T-cell (primary cell): ENCODE data around the gene HNRNPA3. TPM values are rescaled to one million over a fixed set of nuclear protein-coding genes. Genes with fewer than 3 reads are reported as not detected.

Experiments
- ATAC-seq, 4 experiments: fragments of 200-7000 bp in 3 of 4; fragments of 150-1000 bp in 1 of 4; cut with Tn5 transposase; replicated peaks in 1 of 4; 1 replicate in 3 of 4; 2 replicates in 1 of 4; pipeline ENCODE4 v1.10.0; 2021; ENCODE audit warnings: moderate library complexity in 3 of 4, mild to moderate bottlenecking in 2 of 4, moderate number of reproducible peaks in 1 of 4
- CTCF ChIA-PET, 2 donors: fragments of 300-600 bp; sonication (Branson Sonifier 250); formaldehyde crosslinking; loops; one replicate each; lab custom pipeline; 2022; ENCODE audit warnings: antibody characterized with exemption in 2 of 2; lab: Charles Lee
- POLR2A ChIA-PET, 2 donors: fragments of 300-600 bp; sonication (Branson Sonifier 250); formaldehyde crosslinking; loops; one replicate each; lab custom pipeline; 2022; ENCODE audit warnings: antibody characterized with exemption in 2 of 2; lab: Charles Lee
- DNase-seq, 35 experiments: peaks; one replicate each; pipeline versions ENCODE4 v3.0.0 to v3.0.0-alpha.2; 2013 to 2023
- H3K27ac ChIP-seq: one replicate; pipeline ENCODE4 v1.5.1; 2013; ENCODE audit warnings: low read length
- H3K27me3 ChIP-seq, 2 experiments: replicated peaks in 1 of 2; 1 replicate in 1 of 2; 2 replicates in 1 of 2; pipeline versions ENCODE4 v1.6.1 to v1.7.0; 2013; ENCODE audit warnings: low read length in 1 of 2, mixed read lengths in 1 of 2; ENCODE audit not compliant: control insufficient read depth in 2 of 2, insufficient read depth in 2 of 2; ENCODE audit errors: extremely low read depth in 1 of 2
- H3K36me3 ChIP-seq, 2 donors: 1 replicate in 1 of 2; 2 replicates in 1 of 2; pipeline versions ENCODE4 v1.6.1 to v1.7.0; 2013; ENCODE audit warnings: low read length in 1 of 2; ENCODE audit not compliant: control insufficient read depth in 2 of 2, insufficient read depth in 1 of 2; ENCODE audit errors: extremely low read depth in 1 of 2
- H3K4me1 ChIP-seq, 2 experiments: 1 replicate in 1 of 2; 2 replicates in 1 of 2; pipeline versions ENCODE4 v1.6.1 to v1.7.0; 2013; ENCODE audit warnings: low read length in 2 of 2, mixed read lengths in 1 of 2; ENCODE audit not compliant: insufficient read depth in 2 of 2, control insufficient read depth in 1 of 2; ENCODE audit errors: extremely low read depth in 1 of 2
- H3K4me3 ChIP-seq, 2 donors: 1 replicate in 1 of 2; 2 replicates in 1 of 2; pipeline versions ENCODE4 v1.5.1 to v1.7.0; 2013; ENCODE audit warnings: mild to moderate bottlenecking in 2 of 2, low read length in 1 of 2, moderate library complexity in 1 of 2; ENCODE audit not compliant: control insufficient read depth in 1 of 2; ENCODE audit errors: extremely low read depth in 1 of 2
- H3K9me3 ChIP-seq: 2 replicates; pipeline ENCODE4 v1.7.0; 2013
- H3K27ac Mint-ChIP-seq, 2 donors: one replicate each; pipeline ENCODE4 v1.8.0; 2020 to 2021; ENCODE audit warnings: mild to moderate bottlenecking in 2 of 2, mixed read lengths in 2 of 2
- H3K27me3 Mint-ChIP-seq, 2 donors: one replicate each; pipeline ENCODE4 v1.8.0; 2021 to 2022; ENCODE audit warnings: mixed read lengths in 2 of 2
- H3K36me3 Mint-ChIP-seq: one replicate; pipeline ENCODE4 v1.8.0; 2021; ENCODE audit warnings: mixed read lengths
- H3K4me1 Mint-ChIP-seq, 3 donors: one replicate each; pipeline ENCODE4 v1.8.0; 2020 to 2022; ENCODE audit warnings: mixed read lengths in 3 of 3, mild to moderate bottlenecking in 1 of 3
- H3K4me3 Mint-ChIP-seq, 3 donors: one replicate each; pipeline ENCODE4 v1.8.0; 2020 to 2022; ENCODE audit warnings: mild to moderate bottlenecking in 3 of 3, mixed read lengths in 3 of 3, moderate library complexity in 3 of 3
- H3K9me3 Mint-ChIP-seq, 3 donors: one replicate each; pipeline ENCODE4 v1.8.0; 2020 to 2022; ENCODE audit warnings: mixed read lengths in 3 of 3
- WGBS: methylation state at CpG from one replicate; pipeline ENCODE4 v1.1.5; 2013; ENCODE audit warnings: missing lambda C conversion rate; ENCODE audit not compliant: insufficient coverage; 5-methylcytosine and 5-hydroxymethylcytosine counted together
- total RNA-seq, 35 experiments: library from RNA in 6 of 35; stranded (reverse) in 6 of 35; fragments of 120-200 nt in 1 of 35; gene quantifications; one replicate each; pipeline versions ENCODE4 v1.2.1 to v1.2.4 and lab custom pipeline; 2013 to 2026

HNRNPA3 gene
- total RNA-seq, 5 donors from 2014 or later (not counting 1 experiment from before 2014, with no cell fraction given) = 134 to 220 (median 151) TPM

GRCh38 chr2:177256026-177256425 is 43.4 kb downstream of the HNRNPA3 start:
- Histone ChIP-seq H3K9me3 (no peaks in the 10 kb centered on the region), H3K27me3 (no peaks in the 10 kb centered on the region), H3K27ac (no peak overlapping the region), H3K36me3 (peaks cover 0 to 11% of the 10 kb centered on the region in 2 donors), H3K4me1 (peaks cover 56 to 71% of the 10 kb centered on the region in 2 experiments), H3K4me3 (no peak overlapping the region)
- CTCF ChIA-PET = interaction anchor here in 1 of 2 donors (1.5 to 2.3 kb wide), 2 partner anchors 16 to 92 kb away, joined by 3 to 8 read pairs; no protein-coding TSS in a partner anchor
- no peaks in the 10 kb centered on the region for H3K27me3 Mint-ChIP-seq
- peak overlapping the region; percentile 17 to 96 (median 29) for H3K4me3 Mint-ChIP-seq
- DNase-seq = no peak
- peaks cover 56% of the 10 kb centered on the region for H3K36me3 Mint-ChIP-seq
- WGBS = no CpG with 5 or more reads among the region's 2 CpGs
- peaks cover 88 to 94% (median 94%) of the 10 kb centered on the region in 3 donors for H3K4me1 Mint-ChIP-seq
- ATAC-seq = no peak
- H3K9me3 Mint-ChIP-seq = peaks cover 0 to 4% (median 3%) of the 10 kb centered on the region in 3 donors
- H3K27ac Mint-ChIP-seq = peak overlapping the region in 1 of 2 donors; percentile 19
- POLR2A ChIA-PET = interaction anchor here in 1 of 2 donors (0.6 to 2.4 kb wide), 3 partner anchors 8 to 311 kb away, joined by 4 to 24 read pairs (median 8); partner anchors contain the start of gene NFE2L2

DNA sequence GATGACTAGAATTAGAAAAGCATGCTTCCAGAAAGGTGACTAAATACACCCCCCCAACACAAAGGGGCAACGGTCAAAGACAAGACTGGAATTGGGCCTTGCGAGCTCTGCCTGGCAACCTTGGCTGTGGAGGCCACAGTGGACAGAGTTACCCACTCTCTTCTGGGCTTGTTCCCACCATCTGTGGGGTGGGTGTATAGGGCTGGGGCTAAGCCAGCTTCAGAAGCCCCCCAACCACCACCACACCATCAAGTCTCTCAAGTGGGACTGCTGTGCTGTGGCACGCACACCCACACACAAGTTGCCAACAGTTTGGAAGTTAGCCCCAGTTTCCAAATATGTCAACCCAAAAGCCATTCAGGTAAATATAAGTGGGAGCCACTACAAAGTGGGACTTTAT is 44.1 kb downstream of the HNRNPA3 start:
- ATAC-seq (no peak), DNase-seq (no peak)
- WGBS = no CpG with 5 or more reads among the region's 3 CpGs
- Mint-ChIP-seq H3K4me1 (peaks cover 88 to 94% (median 94%) of the 10 kb centered on the region in 3 donors), H3K9me3 (peaks cover 0 to 4% (median 3%) of the 10 kb centered on the region in 3 donors), H3K4me3 (peak overlapping the region; percentile 17 to 96 (median 52)), H3K27ac (peak overlapping the region in 1 of 2 donors; percentile 73), H3K27me3 (no peaks in the 10 kb centered on the region), H3K36me3 (peaks cover 51% of the 10 kb centered on the region)
- Histone ChIP-seq H3K9me3 (no peaks in the 10 kb centered on the region), H3K27me3 (no peaks in the 10 kb centered on the region), H3K36me3 (peaks cover 0 to 8% of the 10 kb centered on the region in 2 donors), H3K27ac (no peak overlapping the region), H3K4me3 (no peak overlapping the region), H3K4me1 (peaks cover 61 to 70% of the 10 kb centered on the region in 2 experiments)
- POLR2A ChIA-PET = interaction anchor here in 1 of 2 donors (1.5 kb wide), 1 partner anchor 13 kb away, joined by 3 read pairs; no protein-coding TSS in a partner anchor
- CTCF ChIA-PET = interaction anchor here in 1 of 2 donors (0.6 kb wide), 1 partner anchor 58 kb away, joined by 10 read pairs; no protein-coding TSS in a partner anchor

DNA sequence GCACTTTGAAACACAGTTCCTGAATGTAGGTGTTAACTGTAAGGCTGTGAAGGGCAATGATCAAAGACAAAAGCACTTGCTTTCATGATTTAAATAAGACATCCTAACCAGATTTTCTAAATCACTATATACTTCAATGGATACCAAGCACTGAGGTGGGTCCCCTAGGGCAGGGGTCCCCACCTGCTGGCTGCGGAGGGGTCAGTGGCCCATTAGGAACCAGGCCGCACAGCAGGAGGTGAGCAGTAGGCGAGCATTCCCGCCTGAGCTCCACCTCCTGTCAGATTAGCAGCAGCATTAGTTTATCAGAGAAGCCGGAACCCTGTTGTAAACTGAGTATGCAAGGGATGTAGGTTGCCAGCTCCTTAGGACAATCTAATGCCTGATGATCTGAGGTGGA is 44.9 kb downstream of the HNRNPA3 start:
- WGBS = 92% methylated on average over 2 of the region's 5 CpGs
- Histone ChIP-seq H3K36me3 (peaks cover 0 to 8% of the 10 kb centered on the region in 2 donors), H3K4me1 (peaks cover 62% of the 10 kb centered on the region in 2 experiments), H3K9me3 (no peaks in the 10 kb centered on the region), H3K27me3 (no peaks in the 10 kb centered on the region), H3K4me3 (no peak overlapping the region), H3K27ac (no peak overlapping the region)
- Mint-ChIP-seq H3K36me3 (peaks cover 49% of the 10 kb centered on the region), H3K9me3 (peaks cover 0 to 4% (median 3%) of the 10 kb centered on the region in 3 donors), H3K27ac (peak overlapping the region in 1 of 2 donors; percentile 73), H3K4me1 (peaks cover 89 to 93% (median 92%) of the 10 kb centered on the region in 3 donors), H3K4me3 (peak overlapping the region; percentile 41 to 96 (median 52)), H3K27me3 (no peaks in the 10 kb centered on the region)
- ChIA-PET POLR2A (interaction anchor here in 1 of 2 donors (1.5 kb wide), 1 partner anchor 14 kb away, joined by 3 read pairs; no protein-coding TSS in a partner anchor), CTCF (no interaction called here)
- DNase-seq (no peak), ATAC-seq (peak in 1 of 4 experiments; percentile 29)

DNA sequence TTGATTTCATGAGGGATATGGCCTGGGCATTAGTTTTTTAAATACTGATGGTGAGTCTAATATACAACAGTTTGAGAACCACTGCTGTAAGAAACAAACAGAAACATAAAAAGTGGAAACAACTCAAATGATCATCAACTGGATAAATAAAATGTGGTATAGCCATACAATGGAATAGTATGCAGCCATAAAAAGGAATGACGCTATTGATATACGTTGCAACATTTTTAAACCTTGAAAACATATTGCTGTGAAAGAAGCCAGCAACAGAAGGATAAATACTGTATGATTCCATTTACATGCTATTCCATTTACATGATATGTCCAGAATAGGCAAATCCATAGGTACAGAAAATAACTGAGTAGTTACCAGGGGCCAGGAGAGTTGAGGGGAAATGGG is 45.5 kb downstream of the HNRNPA3 start:
- DNase-seq = no peak
- Mint-ChIP-seq H3K9me3 (peaks cover 0 to 4% (median 3%) of the 10 kb centered on the region in 3 donors), H3K27ac (peak overlapping the region in 1 of 2 donors; percentile 73), H3K36me3 (peaks cover 44% of the 10 kb centered on the region), H3K4me3 (peak overlapping the region in 2 of 3 donors; percentile 52 to 96), H3K27me3 (no peaks in the 10 kb centered on the region), H3K4me1 (peaks cover 85 to 87% (median 86%) of the 10 kb centered on the region in 3 donors)
- Histone ChIP-seq H3K27me3 (no peaks in the 10 kb centered on the region), H3K4me3 (no peak overlapping the region), H3K36me3 (peaks cover 0 to 8% of the 10 kb centered on the region in 2 donors), H3K9me3 (no peaks in the 10 kb centered on the region), H3K4me1 (peaks cover 56 to 63% of the 10 kb centered on the region in 2 experiments), H3K27ac (no peak overlapping the region)
- POLR2A ChIA-PET = interaction anchor here in 1 of 2 donors (1.5 kb wide), 1 partner anchor 15 kb away, joined by 3 read pairs; no protein-coding TSS in a partner anchor
- no CpG with 5 or more reads among the region's 2 CpGs for WGBS
- CTCF ChIA-PET = no interaction called here
- no peak for ATAC-seq

DNA sequence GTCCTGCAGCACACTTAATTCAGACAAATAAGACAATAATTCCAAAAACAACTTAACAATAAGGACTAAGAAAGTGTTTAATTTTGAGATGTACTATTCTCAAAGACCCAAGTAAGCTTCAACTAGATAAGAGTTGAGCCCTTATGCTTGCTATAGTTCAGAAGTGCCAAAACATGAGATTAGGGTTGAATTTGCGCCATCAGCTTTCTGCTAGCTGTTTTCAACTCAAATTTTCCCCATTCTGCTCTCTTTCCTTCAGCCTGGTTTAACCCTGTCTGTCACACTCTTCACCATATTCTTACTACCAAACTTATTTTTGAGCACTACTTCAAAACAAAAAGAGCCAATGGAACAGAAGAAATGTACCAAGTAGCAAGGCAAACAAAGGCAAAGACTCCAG is 47.8 kb downstream of the HNRNPA3 start:
- Histone ChIP-seq H3K27me3 (no peaks in the 10 kb centered on the region), H3K36me3 (peaks cover 0 to 2% of the 10 kb centered on the region in 2 donors), H3K4me3 (peak overlapping the region in 1 of 2 donors; percentile 1), H3K27ac (no peak overlapping the region), H3K9me3 (no peaks in the 10 kb centered on the region), H3K4me1 (peaks cover 44 to 49% of the 10 kb centered on the region in 2 experiments)
- peaks cover 0 to 4% (median 3%) of the 10 kb centered on the region in 3 donors for H3K9me3 Mint-ChIP-seq
- H3K27ac Mint-ChIP-seq = peak overlapping the region in 1 of 2 donors; percentile 50
- no peak for ATAC-seq
- DNase-seq = no peak
- POLR2A ChIA-PET = interaction anchor here (0.6 to 1.0 kb wide), 4 partner anchors 49 to 294 kb away, joined by 3 to 9 read pairs (median 4); no protein-coding TSS in a partner anchor
- peak overlapping the region; percentile 69 to 97 (median 96) for H3K4me3 Mint-ChIP-seq
- H3K36me3 Mint-ChIP-seq = peaks cover 32% of the 10 kb centered on the region
- peaks cover 62 to 67% (median 63%) of the 10 kb centered on the region in 3 donors for H3K4me1 Mint-ChIP-seq
- WGBS = 78% methylated on average over 1 of the region's 1 CpG
- CTCF ChIA-PET = interaction anchor here (0.6 to 2.6 kb wide), 10 partner anchors 15 to 606 kb away, joined by 3 to 6 read pairs (median 3); no protein-coding TSS in a partner anchor
- no peaks in the 10 kb centered on the region for H3K27me3 Mint-ChIP-seq
